HepG2 (cell line): Measurements from ENCODE around the gene GPR156.

ENCODE experiments used
- TAF1 ChIP-seq: sonication (generic); formaldehyde crosslinking; IDR thresholded peaks from 2 replicates; pipeline ENCODE4 v1.4.0; 2020; ENCODE audit warnings: missing genetic modification reagents
- ZBTB7A ChIP-seq: sonication (generic); formaldehyde crosslinking; IDR thresholded peaks from 2 replicates; pipeline ENCODE4 v1.8.0; 2022; ENCODE audit warnings: mild to moderate bottlenecking, missing genetic modification reagents
- ZNF407 ChIP-seq: sonication (generic); formaldehyde crosslinking; IDR thresholded peaks from one replicate; pipeline ENCODE4 v1.5.1; 2020; ENCODE audit warnings: mild to moderate bottlenecking, missing genetic modification reagents; ENCODE audit errors: not compliant biosample characterization

- no peak for TF ChIP-seq TAF1
- no peak for TF ChIP-seq ZBTB7A (CRISPR knock-in tag)
- TF ChIP-seq ZNF407 (CRISPR knock-in tag), result no peak
Observed at GRCh38 chr3:120156699-120157098, 128.3 kb downstream of the GPR156 start.
